MM.1S (cell line): ENCODE results near the gene FGF3.

Experiments
- DNase-seq: peaks from one replicate; pipeline ENCODE4 v3.0.0-alpha.2; 2015
- H2AFZ ChIP-seq: fragments of 300-600 bp; sonication (generic); 2 replicates; pipeline ENCODE4 v1.6.0; 2016; ENCODE audit warnings: antibody characterized with exemption, low read length
- H3F3A ChIP-seq: fragments of 300-600 bp; sonication (generic); 2 replicates; pipeline ENCODE4 v1.6.1; 2016; ENCODE audit warnings: mild to moderate bottlenecking, antibody characterized with exemption, low read length, moderate library complexity, mixed read lengths; ENCODE audit not compliant: insufficient read depth
- H3K27ac ChIP-seq: fragments of 300-600 bp; sonication (generic); 2 replicates; pipeline ENCODE4 v1.5.1; 2016; ENCODE audit warnings: mild to moderate bottlenecking, low read length
- H3K27me3 ChIP-seq: fragments of 300-600 bp; sonication (generic); replicated peaks from 2 replicates; pipeline ENCODE4 v1.6.0; 2016; ENCODE audit warnings: low read length; ENCODE audit not compliant: insufficient read depth
- H3K36me3 ChIP-seq: fragments of 300-600 bp; sonication (generic); replicated peaks from 2 replicates; pipeline ENCODE4 v1.6.1; 2016; ENCODE audit warnings: mild to moderate bottlenecking, low read length, mixed read lengths; ENCODE audit not compliant: insufficient read depth
- H3K4me1 ChIP-seq: fragments of 300-600 bp; sonication (generic); 2 replicates; pipeline ENCODE4 v1.6.1; 2016; ENCODE audit warnings: low read length, mixed read lengths
- H3K4me2 ChIP-seq: fragments of 300-600 bp; sonication (generic); 2 replicates; pipeline ENCODE4 v1.6.0; 2016; ENCODE audit warnings: low read depth, low read length
- H3K4me3 ChIP-seq: fragments of 300-600 bp; sonication (generic); 2 replicates; pipeline ENCODE4 v1.5.1; 2016; ENCODE audit warnings: low read length, mixed read lengths
- H3K79me2 ChIP-seq: fragments of 300-600 bp; sonication (generic); 2 replicates; pipeline ENCODE4 v1.6.1; 2016; ENCODE audit warnings: mixed run types, low read length, mixed read lengths
- H3K9ac ChIP-seq: fragments of 300-600 bp; sonication (generic); 2 replicates; pipeline ENCODE4 v1.6.1; 2016; ENCODE audit warnings: low read length, mixed read lengths
- H3K9me2 ChIP-seq: fragments of 300-600 bp; sonication (generic); replicated peaks from 2 replicates; pipeline ENCODE4 v1.6.1; 2016; ENCODE audit warnings: mild to moderate bottlenecking, low read length, mixed read lengths; ENCODE audit not compliant: insufficient read depth
- H3K9me3 ChIP-seq: fragments of 300-600 bp; sonication (generic); replicated peaks from 2 replicates; pipeline ENCODE4 v1.6.1; 2016; ENCODE audit warnings: mild to moderate bottlenecking, low read length, mixed read lengths; ENCODE audit not compliant: insufficient read depth
- H4K20me1 ChIP-seq: fragments of 300-600 bp; sonication (generic); 2 replicates; pipeline ENCODE4 v1.6.1; 2016; ENCODE audit warnings: mild to moderate bottlenecking, low read length, moderate library complexity, mixed read lengths; ENCODE audit not compliant: insufficient read depth
- CTCF ChIP-seq: fragments of 300-600 bp; sonication (generic); IDR thresholded peaks from 2 replicates; pipeline ENCODE4 v1.5.1; 2016; ENCODE audit warnings: antibody characterized with exemption, low read length, mixed read lengths
- EZH2 ChIP-seq: fragments of 300-600 bp; sonication (generic); optimal IDR thresholded peaks from 2 replicates; pipeline ENCODE3; 2017; ENCODE audit warnings: low read depth, mild to moderate bottlenecking, antibody characterized with exemption, low read length, mixed read lengths
- EZH2phosphoT487 ChIP-seq: fragments of 300-600 bp; sonication (generic); IDR thresholded peaks from 2 replicates; pipeline ENCODE4 v1.6.1; 2018; ENCODE audit warnings: antibody characterized with exemption, low read length

Gene FGF3

GRCh38 chr11:69818603-69819441, at the start of gene FGF3:
Gene FGF3, minus strand, starts transcription at chr11:69819416. Its CDS starts 483 bp downstream, at chr11:69818933.
- Histone ChIP-seq H3K9me2 (no peaks in the 10 kb centered on the region), H2AFZ (no peak within 1 kb of the TSS), H3K4me3 (no peak within 1 kb of the TSS), H3K9me3 (no peaks in the 10 kb centered on the region), H3K27me3 (peaks cover 73% of the 10 kb centered on the region), H3K4me2 (no peak within 1 kb of the TSS), H4K20me1 (no peaks in the 10 kb centered on the region), H3K27ac (no peak within 1 kb of the TSS), H3K4me1 (no peaks in the 10 kb centered on the region), H3F3A (no peaks in the 10 kb centered on the region), H3K9ac (no peak within 1 kb of the TSS), H3K79me2 (no peaks in the 10 kb centered on the region), H3K36me3 (no peaks in the 10 kb centered on the region)
- TF ChIP-seq EZH2phosphoT487 (no peak), EZH2 (no peak), CTCF (no peak)
- no peak for DNase-seq

GRCh38 chr11:69868871-69869270, 49.7 kb upstream of the FGF3 start:
- H3K27ac ChIP-seq, result no peak overlapping the region
- H3K9me2 ChIP-seq, result no peaks in the 10 kb centered on the region
- no peaks in the 10 kb centered on the region for H3K4me1 ChIP-seq
- H3K4me3 ChIP-seq, result no peak overlapping the region
- H3K9ac ChIP-seq, result no peak overlapping the region
- no peaks in the 10 kb centered on the region for H3K79me2 ChIP-seq
- H2AFZ ChIP-seq, result no peak overlapping the region
- H3K27me3 ChIP-seq, result peaks cover 87% of the 10 kb centered on the region
- no peaks in the 10 kb centered on the region for H3K9me3 ChIP-seq
- H4K20me1 ChIP-seq, result no peaks in the 10 kb centered on the region
- H3K4me2 ChIP-seq, result no peak overlapping the region
- TF ChIP-seq CTCF (no peak), EZH2phosphoT487 (no peak), EZH2 (no peak)
- no peaks in the 10 kb centered on the region for H3F3A ChIP-seq
- DNase-seq, result no peak
- no peaks in the 10 kb centered on the region for H3K36me3 ChIP-seq

- Histone ChIP-seq H3K4me1 (no peaks in the 10 kb centered on the region), H3K9me3 (no peaks in the 10 kb centered on the region), H3K79me2 (no peaks in the 10 kb centered on the region), H3K4me2 (no peak overlapping the region), H3K27me3 (peaks cover 87% of the 10 kb centered on the region), H2AFZ (no peak overlapping the region), H3K36me3 (no peaks in the 10 kb centered on the region), H4K20me1 (no peaks in the 10 kb centered on the region), H3K9ac (no peak overlapping the region), H3K4me3 (no peak overlapping the region), H3F3A (no peaks in the 10 kb centered on the region), H3K9me2 (no peaks in the 10 kb centered on the region), H3K27ac (no peak overlapping the region)
- no peak for DNase-seq
- no peak for TF ChIP-seq CTCF
- no peak for TF ChIP-seq EZH2phosphoT487
- no peak for TF ChIP-seq EZH2
These were observed 49.0 kb upstream of the FGF3 start for GRCh38 chr11:69868006-69868810.
